ENCODE data around the gene PLA2G15.

Gene PLA2G15

GRCh38 chr16:68257906-68258800 is 13.0 kb downstream of the PLA2G15 start:
- Histone ChIP-seq H3K14ac (ENCODE audit: low read length in 2 of 2) (peak overlapping the region in 1 of 2 experiments; percentile 62), H3K36me3 (ENCODE audit: control insufficient read depth in 1 of 2, insufficient read depth in 2 of 2, low read depth in 1 of 2, low read length in 2 of 2) (peaks cover 49 to 52% of the 10 kb centered on the region in 2 experiments), H2BK15ac (ENCODE audit: low read depth, poor library complexity, severe bottlenecking) (peak overlapping the region; percentile 70)

GRCh38 chr16:68259007-68259825 is 14.0 kb downstream of the PLA2G15 start:
- Histone ChIP-seq H4K91ac (ENCODE audit: low read length) (no peak overlapping the region), H3K79me1 (replicated peaks; ENCODE audit: low read length, poor library complexity, severe bottlenecking) (peaks cover 18% of the 10 kb centered on the region), H3K4me3 (ENCODE audit: insufficient read depth in 1 of 2, low read depth in 1 of 2, low read length in 2 of 2) (no peak overlapping the region), H2AFZ (ENCODE audit: low read depth, low read length) (no peak overlapping the region), H3K36me3 (ENCODE audit: control insufficient read depth in 1 of 2, insufficient read depth in 2 of 2, low read depth in 1 of 2, low read length in 2 of 2) (peaks cover 39 to 43% of the 10 kb centered on the region in 2 experiments), H3K4me2 (ENCODE audit: low read length, poor library complexity, severe bottlenecking) (no peak overlapping the region), H3K14ac (ENCODE audit: low read length in 2 of 2) (no peak overlapping the region), H3K18ac (ENCODE audit: low read depth in 1 of 2, low read length in 2 of 2) (peak overlapping the region in 1 of 2 experiments; percentile 55), H3K9ac (ENCODE audit: low read length) (no peak overlapping the region), H2BK120ac (ENCODE audit: low read depth, low read length) (no peak overlapping the region), H4K8ac (ENCODE audit: low read length) (no peak overlapping the region), H2BK15ac (ENCODE audit: low read depth, poor library complexity, severe bottlenecking) (no peak overlapping the region), H3K4ac (ENCODE audit: low read depth in 1 of 2, low read length in 2 of 2) (no peak overlapping the region), H3K23ac (ENCODE audit: low read length in 2 of 2) (no peak overlapping the region), H3K9me3 (ENCODE audit: control insufficient read depth, low read length) (no peaks in the 10 kb centered on the region), H3K4me1 (ENCODE audit: control insufficient read depth, insufficient read depth, low read depth, low read length) (peaks cover 36% of the 10 kb centered on the region), H3K27me3 (ENCODE audit: control insufficient read depth in 1 of 2, insufficient read depth in 1 of 2, low read length in 2 of 2) (no peaks in the 10 kb centered on the region), H2BK12ac (ENCODE audit: low read length in 2 of 2) (peak overlapping the region in 1 of 2 experiments; percentile 49), H2AK5ac (ENCODE audit: low read length, severe bottlenecking) (peak overlapping the region; percentile 45), H3K27ac (ENCODE audit: low read length, poor library complexity, severe bottlenecking) (peak overlapping the region; percentile 99), H2BK5ac (ENCODE audit: low read depth, low read length, poor library complexity, severe bottlenecking) (peak overlapping the region; percentile 53)
- 94% methylated on average over 27 of the region's 27 CpGs for WGBS
- DNase-seq = no peak

More at GRCh38 chr16:68257906-68258800, 13.0 kb downstream of the PLA2G15 start:
- peak overlapping the region; percentile 94 for H2BK5ac ChIP-seq (ENCODE audit: low read depth, low read length, poor library complexity, severe bottlenecking)
- H3K18ac ChIP-seq (ENCODE audit: low read depth in 1 of 2, low read length in 2 of 2) = peak overlapping the region; percentile 94 to 96
- H2AFZ ChIP-seq (ENCODE audit: low read depth, low read length) = peak overlapping the region; percentile 16
- DNase-seq = peak; percentile 83
- H3K79me1 ChIP-seq (replicated peaks; ENCODE audit: low read length, poor library complexity, severe bottlenecking) = peaks cover 22% of the 10 kb centered on the region
- no peak overlapping the region for H3K4me3 ChIP-seq (ENCODE audit: insufficient read depth in 1 of 2, low read depth in 1 of 2, low read length in 2 of 2)
- 41% methylated on average over 13 of the region's 13 CpGs for WGBS
- peak overlapping the region; percentile 99 for H4K91ac ChIP-seq (ENCODE audit: low read length)
- peak overlapping the region; percentile 99 for H3K27ac ChIP-seq (ENCODE audit: low read length, poor library complexity, severe bottlenecking)
- H3K27me3 ChIP-seq (ENCODE audit: control insufficient read depth in 1 of 2, insufficient read depth in 1 of 2, low read length in 2 of 2) = no peaks in the 10 kb centered on the region
- peak overlapping the region; percentile 36 for H3K9ac ChIP-seq (ENCODE audit: low read length)
- no peaks in the 10 kb centered on the region for H3K9me3 ChIP-seq (ENCODE audit: control insufficient read depth, low read length)
- H2AK5ac ChIP-seq (ENCODE audit: low read length, severe bottlenecking) = peak overlapping the region; percentile 98
- H3K23ac ChIP-seq (ENCODE audit: low read length in 2 of 2) = no peak overlapping the region
- peak overlapping the region; percentile 93 for H2BK120ac ChIP-seq (ENCODE audit: low read depth, low read length)
- H3K4ac ChIP-seq (ENCODE audit: low read depth in 1 of 2, low read length in 2 of 2) = peak overlapping the region; percentile 55 to 96
- peak overlapping the region; percentile 23 for H3K4me2 ChIP-seq (ENCODE audit: low read length, poor library complexity, severe bottlenecking)
- H2BK12ac ChIP-seq (ENCODE audit: low read length in 2 of 2) = peak overlapping the region; percentile 83 to 87
- peaks cover 30% of the 10 kb centered on the region for H3K4me1 ChIP-seq (ENCODE audit: control insufficient read depth, insufficient read depth, low read depth, low read length)
- H4K8ac ChIP-seq (ENCODE audit: low read length) = peak overlapping the region; percentile 92

- Histone ChIP-seq H4K8ac (ENCODE audit: low read length) (peak overlapping the region; percentile 96), H3K18ac (ENCODE audit: low read depth in 1 of 2, low read length in 2 of 2) (peak overlapping the region; percentile 94 to 100), H3K79me1 (replicated peaks; ENCODE audit: low read length, poor library complexity, severe bottlenecking) (peaks cover 7% of the 10 kb centered on the region), H3K27ac (ENCODE audit: low read length, poor library complexity, severe bottlenecking) (peak overlapping the region; percentile 86), H2AFZ (ENCODE audit: low read depth, low read length) (peak overlapping the region; percentile 96), H2AK5ac (ENCODE audit: low read length, severe bottlenecking) (peak overlapping the region; percentile 85), H3K9me3 (ENCODE audit: control insufficient read depth, low read length) (no peaks in the 10 kb centered on the region), H2BK120ac (ENCODE audit: low read depth, low read length) (peak overlapping the region; percentile 87), H4K91ac (ENCODE audit: low read length) (peak overlapping the region; percentile 99), H3K4me3 (ENCODE audit: insufficient read depth in 1 of 2, low read depth in 1 of 2, low read length in 2 of 2) (peak overlapping the region; percentile 96 to 98), H3K4me1 (ENCODE audit: control insufficient read depth, insufficient read depth, low read depth, low read length) (peaks cover 31% of the 10 kb centered on the region), H2BK15ac (ENCODE audit: low read depth, poor library complexity, severe bottlenecking) (peak overlapping the region; percentile 88), H3K9ac (ENCODE audit: low read length) (peak overlapping the region; percentile 96), H3K14ac (ENCODE audit: low read length in 2 of 2) (peak overlapping the region in 1 of 2 experiments; percentile 93), H3K4ac (ENCODE audit: low read depth in 1 of 2, low read length in 2 of 2) (peak overlapping the region; percentile 66 to 92), H3K36me3 (ENCODE audit: control insufficient read depth in 1 of 2, insufficient read depth in 2 of 2, low read depth in 1 of 2, low read length in 2 of 2) (peaks cover 22% of the 10 kb centered on the region in 2 experiments), H3K23ac (ENCODE audit: low read length in 2 of 2) (peak overlapping the region in 1 of 2 experiments; percentile 62), H3K27me3 (ENCODE audit: control insufficient read depth in 1 of 2, insufficient read depth in 1 of 2, low read length in 2 of 2) (no peaks in the 10 kb centered on the region), H2BK12ac (ENCODE audit: low read length in 2 of 2) (peak overlapping the region; percentile 69 to 94), H2BK5ac (ENCODE audit: low read depth, low read length, poor library complexity, severe bottlenecking) (peak overlapping the region; percentile 73), H3K4me2 (ENCODE audit: low read length, poor library complexity, severe bottlenecking) (peak overlapping the region; percentile 78)
- DNase-seq = no peak
- WGBS = 43% methylated on average over 11 of the region's 11 CpGs
Measured at GRCh38 chr16:68263559-68264127, 18.5 kb downstream of the PLA2G15 start.

Data from mesenchymal stem cell (in vitro differentiated cells and primary cell).